Endothelial cell of hepatic sinusoid (primary cell): ENCODE measurements around the gene CC2D2B.
"Not testable (repeated sequence)": the region's sequence is repeated elsewhere in the genome, so short reads cannot be mapped to it uniquely, and the experiment has no call there.

Experiments
- in situ Hi-C: cut with HindIII; loops from 2 replicates; pipeline ENCODE4 v1.10.0; 2017; ENCODE audit warnings: low sequenced_read_pairs

Gene CC2D2B

DNA sequence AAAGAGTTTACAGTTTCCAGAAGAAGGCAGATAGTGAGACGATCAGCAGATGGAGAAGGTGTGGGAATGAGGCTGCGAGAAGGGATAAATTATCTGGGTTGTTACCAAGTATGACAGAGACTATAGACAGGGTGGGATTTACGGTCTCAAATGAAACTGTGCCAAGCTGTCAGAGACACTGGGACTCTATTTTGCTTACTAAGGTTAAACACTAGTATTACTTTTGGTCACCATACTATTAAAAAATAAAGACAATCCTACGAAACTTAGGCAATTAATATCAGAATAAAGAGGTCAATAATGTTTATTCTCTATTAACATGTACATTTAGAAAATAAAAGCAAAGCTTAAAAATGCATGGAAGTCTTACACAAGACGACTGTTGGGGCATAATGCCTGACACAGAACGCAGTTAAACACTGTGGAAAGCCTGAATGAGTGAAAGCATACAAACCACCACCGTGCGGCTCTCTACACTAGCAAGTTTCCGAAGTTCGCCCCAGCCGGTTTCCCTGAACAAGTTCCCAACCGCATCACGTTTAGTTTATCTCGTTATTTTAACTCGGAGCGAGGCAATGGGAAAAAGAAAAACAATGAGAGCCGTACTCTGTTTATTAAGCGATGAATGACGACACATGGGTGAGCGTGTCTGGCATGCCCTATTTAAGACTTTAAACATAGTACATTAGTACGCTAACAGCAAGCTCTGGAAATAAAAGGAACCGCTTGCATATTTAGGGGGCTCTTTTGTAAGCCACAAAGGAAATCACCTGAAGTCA is 909 bp upstream of the CC2D2B start:
- in situ Hi-C loops: no loop called here

DNA sequence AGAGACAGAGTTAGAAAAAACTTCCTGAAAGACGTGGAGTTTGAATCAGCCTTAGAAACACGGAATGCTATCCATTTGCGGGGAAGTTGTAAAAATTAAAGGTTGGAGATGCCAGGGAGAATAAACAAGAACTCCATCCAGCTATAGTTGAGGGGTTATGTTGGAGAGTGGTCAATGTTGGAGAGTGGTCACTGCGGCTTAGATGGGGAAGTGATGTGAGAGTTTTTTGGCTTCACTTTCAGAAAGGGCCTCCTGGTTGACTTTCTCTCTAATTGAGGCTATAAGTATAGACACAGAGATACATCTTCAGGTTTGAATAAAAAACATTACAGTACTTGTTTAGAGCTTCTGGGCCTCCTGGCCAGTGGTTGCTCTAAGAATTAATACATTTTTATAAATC is 675 bp downstream of the CC2D2B start:
- in situ Hi-C loops: no loop called here

DNA sequence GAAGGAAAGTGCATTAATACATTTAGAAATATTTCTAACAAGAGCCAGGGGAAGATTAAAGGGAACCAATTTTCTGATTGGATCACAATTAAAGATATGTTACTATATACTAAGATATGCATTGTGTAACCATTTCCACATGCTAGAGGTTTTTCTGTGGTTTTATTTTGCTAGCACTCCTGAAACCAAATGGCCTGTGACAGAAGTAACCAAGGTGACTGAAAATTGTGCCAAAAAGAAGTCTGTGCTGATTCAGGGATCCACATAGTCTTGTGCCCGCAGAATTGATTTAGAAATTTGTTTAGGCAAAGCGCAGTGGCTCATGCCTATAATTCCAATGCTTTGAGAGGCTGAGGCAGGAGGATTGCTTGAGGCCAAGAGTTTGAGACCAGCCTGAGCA is 1.8 kb downstream of the CC2D2B start:
- in situ Hi-C loops: no loop called here

DNA sequence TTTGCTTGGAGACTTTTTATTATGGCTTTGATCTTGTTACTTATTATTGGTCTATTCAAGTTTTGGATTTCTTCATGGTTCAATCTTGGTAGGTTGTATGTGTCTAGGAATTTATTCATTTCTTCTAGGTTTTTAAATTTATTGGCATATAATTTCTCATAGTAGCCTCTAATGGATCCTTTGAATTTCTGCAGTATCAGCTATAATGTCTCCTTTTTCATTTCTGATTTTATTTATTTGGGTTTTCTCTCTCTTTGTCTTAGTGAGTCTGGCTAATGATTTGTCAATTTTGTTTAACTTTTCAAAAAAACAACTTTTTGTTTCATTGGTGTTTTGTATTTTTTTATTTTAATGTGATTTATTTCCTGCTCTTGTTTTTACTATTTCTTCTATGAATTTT is 8.3 kb downstream of the CC2D2B start:
- in situ Hi-C loops: not testable (repeated sequence)

DNA sequence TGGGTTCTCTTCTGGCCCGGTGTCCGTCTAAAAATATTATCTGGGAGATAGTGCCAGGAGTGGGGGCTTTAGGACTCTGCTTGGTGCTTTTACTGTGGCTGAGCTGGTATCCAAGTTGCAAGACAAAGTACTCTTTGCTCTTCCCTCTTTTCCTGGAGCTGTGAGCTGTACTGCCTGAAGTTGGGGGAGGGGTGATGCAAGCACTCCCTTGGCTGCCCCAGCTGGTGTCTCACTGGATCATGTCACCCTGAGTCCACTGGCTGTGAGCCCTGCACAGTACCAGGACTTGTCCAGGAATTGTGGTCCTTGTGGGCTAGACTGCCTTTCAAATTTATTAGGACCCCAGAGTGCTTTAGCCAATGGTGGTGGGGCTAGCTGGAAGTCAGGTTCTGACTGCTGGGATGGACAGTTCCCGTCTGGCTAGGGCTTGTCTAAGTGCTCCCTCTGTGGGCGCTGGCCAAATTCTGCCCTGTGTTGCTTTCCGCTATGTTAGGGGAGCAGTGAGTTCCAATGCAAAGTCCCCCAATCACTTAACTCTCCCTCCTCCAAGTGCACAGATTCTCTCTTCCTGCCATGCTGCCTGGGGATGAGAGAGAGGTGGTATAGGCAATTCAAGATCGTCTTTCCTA is 13.1 kb downstream of the CC2D2B start:
- in situ Hi-C loops: no loop called here

DNA sequence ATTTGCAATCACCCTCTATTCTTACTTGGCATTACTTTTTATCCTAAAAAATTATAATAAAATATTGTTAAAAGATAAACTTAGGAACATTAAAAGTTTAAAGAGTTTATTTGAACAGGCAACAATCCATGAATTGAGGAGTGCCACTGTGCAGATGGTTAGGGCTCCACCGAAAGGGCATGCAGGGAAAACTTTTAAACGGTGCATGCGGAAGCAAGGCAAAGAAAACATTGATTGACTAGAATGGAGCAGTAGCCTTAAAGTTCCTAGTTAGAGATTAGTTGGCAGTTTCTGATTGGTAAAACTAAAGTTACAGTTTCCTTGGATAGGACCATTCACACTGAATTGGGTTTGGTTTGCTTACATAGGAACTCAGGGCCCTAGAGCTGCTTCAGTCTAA is 17.3 kb downstream of the CC2D2B start:
- in situ Hi-C loops: no loop called here

DNA sequence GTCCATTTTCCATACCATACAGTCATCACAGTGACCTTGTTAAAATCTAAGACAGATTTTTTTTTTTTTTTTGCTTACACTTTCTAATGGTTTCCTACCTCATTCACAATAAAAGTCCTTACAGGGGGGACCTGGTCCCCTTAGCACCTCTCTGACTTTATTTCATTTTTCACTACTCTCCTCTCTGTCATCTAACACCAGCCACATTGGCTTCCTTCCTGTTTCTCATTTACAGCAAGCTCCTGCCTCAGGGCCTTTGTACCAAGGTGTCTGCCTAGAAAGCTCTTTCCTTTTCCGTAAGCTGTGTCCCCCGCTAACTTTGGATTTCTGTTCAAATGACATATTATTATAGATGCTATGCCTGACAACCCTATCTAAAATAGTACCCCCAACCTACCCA is 27.7 kb downstream of the CC2D2B start:
- in situ Hi-C loops: no loop called here

DNA sequence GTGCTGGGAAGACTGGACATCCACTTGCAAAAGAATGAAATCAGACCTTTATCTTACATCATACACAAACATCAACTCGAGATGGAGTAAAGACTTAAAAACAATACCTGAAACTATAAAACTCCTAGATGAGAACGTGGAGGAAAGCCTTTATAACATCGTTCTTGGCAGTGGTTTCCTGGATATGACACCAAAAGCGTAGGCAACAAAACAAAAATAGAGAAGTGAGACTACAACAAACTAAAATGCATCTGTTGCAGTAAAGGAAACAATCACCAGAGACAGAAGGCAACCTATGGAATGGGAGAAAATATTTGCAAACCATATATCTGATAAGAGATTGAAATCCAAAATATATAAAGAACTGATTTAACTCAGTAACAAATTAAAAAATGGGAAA is 33.3 kb downstream of the CC2D2B start:
- in situ Hi-C loops: no loop called here

DNA sequence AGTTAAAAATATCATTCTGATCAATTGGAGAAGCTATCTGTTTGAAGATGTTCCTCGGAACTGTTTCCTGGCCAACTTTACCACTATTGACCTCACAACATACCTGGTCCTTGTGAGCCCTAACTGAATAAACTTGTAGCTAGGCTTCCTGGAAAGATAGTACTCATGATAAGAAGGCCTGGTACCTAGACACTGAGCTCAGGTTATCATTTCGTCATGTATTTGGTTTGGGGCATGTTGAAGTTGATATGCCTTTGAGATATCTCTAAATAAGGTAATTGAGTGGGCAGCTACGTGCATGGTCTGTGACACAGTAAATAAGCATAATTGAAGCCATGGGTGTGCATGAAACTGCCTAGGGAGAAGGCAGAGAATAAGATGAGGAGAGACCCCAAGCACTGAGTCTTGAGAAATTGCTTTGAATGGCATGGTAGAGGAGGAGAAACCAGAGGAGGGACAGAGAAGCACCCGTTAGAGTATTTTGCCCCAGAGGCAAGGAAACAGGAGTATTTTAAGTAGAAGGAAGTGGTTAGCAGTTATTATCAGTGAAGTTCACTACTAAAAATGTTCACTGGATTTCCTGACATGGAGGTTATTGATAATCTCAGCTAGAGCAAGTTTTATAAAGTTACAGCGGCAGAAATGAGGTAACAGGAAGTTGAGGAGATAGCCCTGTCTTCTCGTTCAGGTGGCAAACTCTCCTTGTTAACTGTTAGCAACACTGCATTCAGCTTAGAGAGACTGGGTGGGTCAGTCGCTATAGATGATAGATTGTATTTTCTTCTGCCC is 55.6 kb downstream of the CC2D2B start:
- in situ Hi-C loops: no loop called here

DNA sequence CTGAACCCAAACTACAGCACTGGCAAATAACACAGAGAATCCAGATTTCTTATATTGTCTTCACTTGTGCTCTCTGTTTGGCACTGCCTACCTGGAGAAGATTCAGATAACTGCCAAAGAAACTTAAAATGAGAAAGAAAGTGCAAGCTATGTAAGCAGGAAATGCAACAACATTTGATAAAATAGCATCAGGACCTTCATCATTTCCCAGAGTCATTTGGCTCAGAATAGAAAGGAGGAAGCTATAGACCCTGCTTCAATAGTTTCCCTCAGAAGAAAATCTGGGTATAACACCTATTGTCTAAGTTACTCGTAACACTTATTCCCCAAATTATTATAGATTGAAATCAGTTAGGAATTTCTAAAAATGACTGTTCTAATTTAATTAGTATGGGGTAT is 56.2 kb downstream of the CC2D2B start:
- in situ Hi-C loops: no loop called here

DNA sequence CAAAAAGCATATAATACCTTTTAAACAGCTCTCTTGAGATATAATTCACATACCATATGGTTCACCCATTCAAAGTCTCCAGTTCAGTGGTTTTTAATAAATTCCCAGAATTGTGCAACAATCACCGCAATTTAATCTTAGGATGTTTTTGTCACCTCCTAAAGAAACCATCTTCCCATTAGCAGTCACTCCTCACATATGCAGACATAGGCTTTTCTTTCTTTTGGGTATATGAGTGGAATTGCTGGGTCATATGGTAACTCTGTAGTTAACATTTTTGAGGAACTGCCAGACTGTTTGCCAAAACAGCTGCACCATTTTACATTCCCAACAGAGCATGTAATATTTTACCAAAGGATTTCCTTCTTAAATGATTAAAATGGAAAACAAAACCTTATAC is 57.0 kb downstream of the CC2D2B start:
- in situ Hi-C loops: no loop called here

DNA sequence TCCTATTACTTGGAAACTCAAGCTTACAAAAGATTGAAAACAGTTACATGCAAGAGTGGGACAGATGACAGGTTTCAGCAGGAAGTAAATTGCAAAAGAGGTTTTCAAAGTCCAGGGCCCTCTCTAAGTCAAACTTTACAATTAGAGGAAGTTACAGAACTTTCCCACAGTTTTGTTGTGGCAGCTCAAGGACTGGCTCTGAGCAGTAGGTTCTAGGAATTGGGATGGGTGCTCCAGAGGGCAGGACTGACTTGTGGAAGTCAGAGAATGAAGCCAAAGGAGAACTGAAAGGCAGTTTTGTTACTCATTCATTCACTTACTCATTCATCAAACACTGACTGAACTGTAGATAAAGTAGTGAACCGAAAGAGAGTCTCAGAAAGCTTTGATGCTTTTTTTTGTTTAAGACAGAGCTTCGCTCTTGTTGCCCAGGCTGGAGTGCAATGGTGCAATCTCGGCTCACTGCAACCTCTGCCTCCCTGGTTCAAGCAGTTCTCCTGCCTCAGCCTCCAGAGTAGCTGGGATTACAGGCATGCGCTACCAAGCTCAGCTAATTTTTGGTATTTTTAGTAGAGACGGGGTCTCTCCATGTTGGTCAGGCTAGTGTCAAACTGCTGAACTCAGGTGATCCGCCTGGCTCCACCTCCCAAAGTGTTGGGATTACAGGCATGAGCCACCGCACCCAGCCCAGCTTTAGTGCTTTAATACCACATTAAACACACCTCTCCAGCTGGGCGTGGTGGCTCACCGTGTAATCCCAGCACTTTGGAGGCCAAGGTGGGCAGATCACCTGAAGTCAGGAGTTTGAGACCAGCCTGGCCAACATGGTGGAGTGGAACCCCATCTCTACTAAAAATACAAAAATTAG is 68.8 kb downstream of the CC2D2B start:
- in situ Hi-C loops: no loop called here

DNA sequence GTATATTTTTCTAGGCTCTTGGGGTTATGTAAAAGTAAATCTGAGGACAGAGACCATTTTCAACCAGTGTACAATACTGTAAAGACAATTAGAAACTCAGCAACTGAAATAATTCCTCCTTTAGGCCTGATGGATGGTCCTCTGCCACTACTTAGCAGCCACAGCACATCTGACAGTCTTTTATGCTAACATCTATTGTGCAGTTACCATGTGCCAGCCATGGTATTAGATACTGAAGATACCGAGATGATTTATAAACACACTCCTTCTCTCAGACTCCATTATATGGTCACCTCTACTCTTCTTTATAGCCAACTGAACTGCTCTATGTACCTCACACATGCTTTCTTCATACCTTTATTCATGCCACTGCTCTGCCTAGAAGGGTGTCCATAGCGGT is 74.4 kb downstream of the CC2D2B start:
- in situ Hi-C loops: no loop called here

DNA sequence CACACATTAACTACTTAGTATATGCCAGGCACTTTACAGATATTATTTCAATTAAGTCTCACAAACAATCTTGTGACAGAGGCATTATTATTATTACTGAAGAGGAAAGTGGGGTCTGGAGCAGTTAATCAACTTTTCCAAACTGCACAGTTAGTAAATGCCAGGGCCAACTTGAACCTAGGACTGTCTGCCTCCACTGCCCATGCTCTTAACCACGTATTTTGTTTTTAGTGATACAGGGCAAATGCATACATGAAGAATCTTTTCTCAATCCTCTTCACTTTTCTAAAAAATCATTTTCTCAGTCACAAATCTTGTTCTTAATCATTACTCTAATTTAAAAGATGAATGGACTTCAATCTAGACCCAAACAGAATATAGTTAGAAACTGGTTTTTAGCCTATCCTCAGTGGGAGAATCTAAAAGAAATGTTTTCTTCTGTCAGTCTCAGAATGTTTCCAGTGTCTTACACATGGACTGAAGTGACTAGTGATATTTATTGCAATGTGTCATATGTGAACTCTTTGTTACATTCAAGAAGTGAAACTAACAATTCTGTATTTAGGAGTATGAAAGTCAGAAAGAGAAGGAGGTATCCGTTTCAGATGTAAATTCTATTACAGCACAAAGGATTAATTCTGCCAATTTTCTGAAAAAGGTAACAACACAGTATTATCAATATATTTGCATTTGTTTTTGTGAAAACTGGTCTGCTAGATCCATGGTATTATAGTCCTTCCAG is 80.1 kb downstream of the CC2D2B start:
- in situ Hi-C loops: no loop called here

DNA sequence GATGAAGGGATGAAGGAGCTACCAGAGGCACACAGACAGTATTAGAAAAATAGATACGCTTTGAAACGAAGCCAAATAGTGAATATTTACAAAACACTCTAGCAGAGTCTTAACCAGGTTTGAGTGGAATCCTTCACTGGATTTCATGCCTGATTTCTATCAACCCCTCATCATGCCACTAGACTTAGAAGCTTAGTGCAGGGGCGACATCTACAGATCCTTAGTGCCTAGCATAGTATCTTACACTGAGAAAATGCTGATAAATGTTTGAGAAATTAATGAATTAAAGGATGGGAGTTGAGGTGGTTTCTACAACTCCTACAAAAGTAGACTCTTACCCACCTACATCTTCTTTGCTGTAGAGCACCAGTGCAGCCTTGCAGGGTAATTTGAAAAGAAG is 80.9 kb downstream of the CC2D2B start:
- in situ Hi-C loops: no loop called here

DNA sequence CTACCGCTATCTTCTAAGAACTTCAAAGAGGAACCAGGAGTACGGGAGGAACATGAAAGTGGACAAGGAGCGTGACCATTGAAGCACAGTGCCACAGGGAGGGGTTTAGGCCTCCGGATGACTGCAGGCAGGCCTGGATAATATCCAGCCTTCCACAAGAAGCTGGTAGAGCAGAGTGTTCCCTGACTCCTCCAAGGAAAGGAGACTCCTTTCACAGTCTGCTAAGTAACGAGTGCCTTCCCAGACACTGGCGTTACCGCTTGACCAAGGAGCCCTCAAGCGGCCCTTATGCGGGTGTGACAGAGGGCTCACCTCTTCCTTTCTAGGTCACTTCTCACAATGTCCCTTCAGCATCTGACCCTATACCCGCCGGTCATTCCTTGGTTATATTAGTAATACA is 86.6 kb downstream of the CC2D2B start:
- in situ Hi-C loops: not testable (repeated sequence)

DNA sequence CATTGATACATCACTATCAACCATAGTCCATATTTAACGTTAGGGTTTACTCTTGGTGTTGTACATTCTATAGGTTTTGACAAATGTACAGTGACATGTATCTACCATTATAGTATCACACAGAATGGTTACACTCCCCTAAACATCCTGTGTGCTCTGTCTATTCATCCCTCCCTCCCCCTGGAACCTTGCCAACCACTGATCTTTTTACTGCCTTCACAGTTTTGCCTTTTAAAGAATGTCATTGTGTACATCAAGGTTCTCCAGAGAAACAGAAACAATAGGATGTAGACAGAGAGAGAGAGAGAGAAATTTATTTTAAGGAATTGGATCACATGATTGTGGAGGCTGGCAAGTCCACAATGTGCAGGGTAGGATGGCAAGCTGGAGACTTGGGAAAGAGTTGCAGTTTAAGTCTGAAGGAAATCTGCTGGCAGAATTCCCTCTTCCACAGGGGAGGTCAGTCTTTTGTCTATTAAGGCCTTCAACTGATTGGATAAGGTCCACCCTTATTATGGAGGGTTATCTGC is 90.5 kb downstream of the CC2D2B start:
- in situ Hi-C loops: no loop called here

DNA sequence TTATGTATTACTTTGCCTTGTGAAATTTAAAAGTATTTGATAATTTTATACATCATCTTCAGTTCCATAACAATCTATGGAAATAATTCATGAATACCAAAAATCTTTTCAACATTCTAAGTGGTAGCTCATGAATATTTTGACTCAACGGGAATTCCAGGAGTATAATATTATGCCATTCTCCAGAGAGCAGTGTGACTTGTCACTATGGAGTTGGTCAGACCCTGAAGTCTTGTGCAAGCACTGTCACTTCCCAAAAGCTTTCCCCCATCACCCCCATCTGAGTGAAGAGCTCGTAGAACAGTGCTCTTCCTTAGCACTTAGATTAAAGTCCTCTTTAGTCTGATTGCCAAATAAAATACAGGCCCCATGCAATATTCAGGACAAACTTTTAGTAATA is 106.2 kb downstream of the CC2D2B start:
- in situ Hi-C loops: no loop called here

DNA sequence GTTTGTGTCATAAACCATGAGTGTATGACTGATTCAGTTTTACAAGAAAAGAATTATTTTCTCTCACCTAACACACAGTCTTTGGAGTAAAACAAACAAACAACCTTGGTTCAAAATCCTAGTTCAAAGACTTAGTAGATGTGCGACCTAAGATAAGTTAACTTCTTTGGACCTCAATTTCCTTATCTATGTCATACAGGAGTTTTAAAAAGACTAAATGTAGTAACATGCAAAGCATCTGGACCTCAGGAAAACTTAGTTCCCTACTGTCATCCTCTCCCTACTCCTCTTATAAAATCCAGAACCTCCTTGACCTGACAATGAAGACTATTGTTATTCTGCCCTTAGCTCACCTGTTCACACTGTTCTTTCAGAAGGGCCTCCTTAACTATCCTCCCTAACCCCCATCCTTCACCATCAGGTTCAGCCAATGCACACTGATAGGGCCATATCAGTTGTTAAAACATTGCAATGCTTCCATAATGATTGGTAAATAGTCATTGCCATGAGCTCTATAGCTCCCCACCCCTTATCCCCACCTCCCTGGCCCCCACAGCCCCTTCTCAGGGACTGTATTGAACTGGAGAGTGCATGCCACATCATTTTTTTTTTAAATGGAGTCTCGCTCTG is 106.8 kb downstream of the CC2D2B start:
- in situ Hi-C loops: no loop called here
